C4-2B (cell line): ENCODE results near the gene ERAS.

Experiments used
- H3K27ac ChIP-seq: fragments of 450-650 bp; 2 replicates; pipeline ENCODE4 v1.5.1; 2017
- CTCF ChIP-seq: fragments of 450-650 bp; conservative IDR thresholded peaks from 2 replicates; pipeline ENCODE4 v1.5.1; 2017; ENCODE audit warnings: mild to moderate bottlenecking
- ZFX ChIP-seq: fragments of 450-650 bp; IDR thresholded peaks from 2 replicates; pipeline ENCODE4 v1.6.1; 2017

Gene ERAS

GRCh38 chrX:48800574-48801279 is 25.6 kb upstream of the ERAS start:
- TF ChIP-seq ZFX: no peak
- TF ChIP-seq CTCF: no peak
- peak overlapping the region; percentile 88 for H3K27ac ChIP-seq

GRCh38 chrX:48801280-48802088 is 24.8 kb upstream of the ERAS start, which contains the start of gene HDAC6:
Gene HDAC6 (plus strand): TSS chrX:48802067. CDS start chrX:48802693, 626 bp downstream.
- no peak for TF ChIP-seq ZFX
- no peak for TF ChIP-seq CTCF
- peak within 1 kb of the TSS; percentile 88 for H3K27ac ChIP-seq

GRCh38 chrX:48802089-48802904 is 24.0 kb upstream of the ERAS start:
- H3K27ac ChIP-seq: peak overlapping the region; percentile 88
- no peak for TF ChIP-seq CTCF
- no peak for TF ChIP-seq ZFX

GRCh38 chrX:48802905-48803200 is 23.5 kb upstream of the ERAS start:
- TF ChIP-seq CTCF (no peak), ZFX (no peak)
- peak overlapping the region; percentile 88 for H3K27ac ChIP-seq

GRCh38 chrX:48806081-48806480 is 20.2 kb upstream of the ERAS start:
- H3K27ac ChIP-seq: no peak overlapping the region
- TF ChIP-seq CTCF (no peak), ZFX (no peak)

GRCh38 chrX:48813644-48814043 is 12.7 kb upstream of the ERAS start:
- TF ChIP-seq ZFX (no peak), CTCF (no peak)
- H3K27ac ChIP-seq: no peak overlapping the region
